ENCODE measurements around the gene INPP5A.

INPP5A gene

GRCh38 chr10:132681858-132682755 lies 144.5 kb downstream of the INPP5A start:
- no peak for FAIRE-seq

- FAIRE-seq = no peak
Measured at GRCh38 chr10:132684164-132684891, 146.7 kb downstream of the INPP5A start.

- no peak for FAIRE-seq
Measured at GRCh38 chr10:132685101-132685891, 147.7 kb downstream of the INPP5A start.

GRCh38 chr10:132685921-132686680 lies 148.5 kb downstream of the INPP5A start:
- no peak for FAIRE-seq

GRCh38 chr10:132687181-132687892 lies 149.8 kb downstream of the INPP5A start:
- no peak for FAIRE-seq

DNA sequence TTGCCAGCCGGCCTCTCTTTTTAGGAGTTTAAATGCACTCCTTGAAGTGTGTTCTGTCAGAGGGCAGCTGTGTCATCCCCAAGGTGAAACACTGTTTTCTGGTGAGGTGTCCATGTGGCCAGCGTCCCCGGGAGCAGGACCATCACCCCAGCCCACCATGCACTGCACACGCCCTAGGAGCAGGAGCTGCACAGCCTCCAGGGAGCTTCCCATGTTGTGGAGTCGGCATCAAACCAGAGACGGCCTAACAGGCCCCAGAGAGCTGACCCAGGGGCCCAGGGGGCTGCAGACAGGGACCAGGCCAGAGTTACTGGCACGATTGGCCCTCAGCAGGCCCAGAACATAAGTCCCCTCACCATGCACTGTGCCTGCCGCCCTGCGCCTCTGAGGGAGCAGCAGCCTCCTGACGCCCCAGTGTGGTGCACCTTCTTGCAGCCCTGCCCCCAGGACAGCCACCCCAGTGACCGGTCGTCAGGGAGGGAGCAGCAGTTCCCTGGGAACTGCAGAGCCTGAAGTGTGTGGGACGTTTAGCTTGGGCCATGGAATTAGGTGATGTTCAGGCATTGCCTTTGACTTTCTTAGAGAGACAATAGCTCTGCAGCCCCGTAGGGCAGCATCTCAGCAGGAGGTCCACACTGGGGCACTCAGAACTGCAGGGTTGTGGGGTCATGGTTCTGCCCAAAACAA lies 150.4 kb downstream of the INPP5A start:
- FAIRE-seq = no peak

DNA sequence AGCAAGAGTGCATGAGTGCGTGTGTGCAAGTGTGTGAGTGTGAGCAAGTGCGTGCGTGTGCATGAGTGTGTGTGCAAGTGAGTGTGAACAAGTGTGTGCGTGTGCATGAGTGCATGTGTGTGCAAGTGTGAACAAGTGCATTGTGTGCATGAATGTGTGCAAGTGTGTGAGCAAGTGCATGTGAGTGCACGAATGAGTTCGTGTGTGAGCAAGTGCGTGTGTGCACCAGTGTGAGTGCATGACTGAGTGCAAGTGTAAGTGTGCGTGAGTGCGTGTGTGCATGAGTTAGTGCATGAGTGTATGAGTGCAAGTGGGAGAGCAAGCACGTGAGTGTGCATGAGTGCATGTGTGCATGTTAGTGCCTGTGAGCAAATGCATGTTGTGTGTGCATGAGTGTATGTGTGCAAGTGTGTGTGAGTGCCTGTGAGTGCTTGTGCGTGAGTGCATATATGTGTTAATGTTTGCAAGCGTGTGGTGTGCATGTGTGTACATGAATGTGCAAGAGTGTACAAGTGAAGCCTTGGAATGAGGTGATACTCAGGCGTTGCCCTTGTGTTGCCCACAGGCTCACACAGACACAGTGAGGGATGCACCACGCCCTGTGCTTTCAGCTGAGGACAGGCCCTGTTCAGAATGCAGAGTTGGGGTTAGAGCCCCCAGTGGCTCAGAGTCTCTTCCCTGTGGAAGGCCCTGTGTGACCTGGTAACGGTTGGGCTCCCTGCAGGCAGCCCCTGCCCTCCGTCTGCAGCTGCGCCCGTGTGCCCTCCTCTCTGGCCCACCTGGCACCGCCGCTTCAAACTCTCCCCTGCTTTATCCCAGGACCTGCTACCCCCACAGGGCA lies 151.2 kb downstream of the INPP5A start:
- FAIRE-seq = no peak

- FAIRE-seq = no peak
Measured at GRCh38 chr10:132689721-132690360, 152.3 kb downstream of the INPP5A start.

- no peak for FAIRE-seq
Measured at GRCh38 chr10:132690401-132690800, 152.8 kb downstream of the INPP5A start.

GRCh38 chr10:132690821-132691610 lies 153.4 kb downstream of the INPP5A start:
- no peak for FAIRE-seq

GRCh38 chr10:132691711-132692153 lies 154.1 kb downstream of the INPP5A start:
- no peak for FAIRE-seq

DNA sequence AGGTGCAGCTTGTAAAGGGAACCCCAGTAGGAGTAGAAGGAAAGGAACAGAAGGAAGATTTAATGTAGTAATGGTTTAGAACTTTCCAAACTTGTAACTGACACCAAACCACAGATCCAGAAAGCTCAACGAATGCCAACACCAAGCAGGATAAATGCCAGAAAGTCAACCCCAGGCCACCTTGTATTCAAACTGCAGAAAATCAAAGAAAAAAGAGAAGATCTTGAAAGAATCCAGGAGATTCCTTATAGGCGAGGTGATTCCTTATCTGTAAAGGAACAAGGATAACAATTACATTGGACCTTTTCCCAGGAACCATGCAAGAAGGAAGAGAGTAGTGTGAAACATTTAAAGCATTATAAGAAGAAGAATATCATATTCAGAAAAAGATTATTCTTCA lies 154.7 kb downstream of the INPP5A start:
- FAIRE-seq = no peak

DNA sequence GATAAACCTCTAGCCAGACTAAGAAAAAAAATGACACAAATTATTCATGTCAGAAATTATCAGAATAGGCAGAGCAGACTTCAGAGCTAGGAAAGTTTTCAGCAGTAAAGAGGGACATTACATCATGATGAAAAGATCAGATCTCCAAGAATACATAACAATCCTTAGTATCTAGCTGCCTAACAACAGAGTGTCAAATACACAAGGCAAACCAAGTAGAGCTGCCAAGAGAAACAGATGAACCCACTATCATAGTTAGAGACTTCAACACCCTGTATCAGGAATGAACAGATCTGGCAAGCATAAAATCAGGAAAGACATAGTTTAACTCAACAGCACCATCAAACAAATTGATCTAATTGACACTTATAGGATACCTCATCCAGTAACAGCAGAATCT lies 156.1 kb downstream of the INPP5A start:
- no peak for FAIRE-seq

DNA sequence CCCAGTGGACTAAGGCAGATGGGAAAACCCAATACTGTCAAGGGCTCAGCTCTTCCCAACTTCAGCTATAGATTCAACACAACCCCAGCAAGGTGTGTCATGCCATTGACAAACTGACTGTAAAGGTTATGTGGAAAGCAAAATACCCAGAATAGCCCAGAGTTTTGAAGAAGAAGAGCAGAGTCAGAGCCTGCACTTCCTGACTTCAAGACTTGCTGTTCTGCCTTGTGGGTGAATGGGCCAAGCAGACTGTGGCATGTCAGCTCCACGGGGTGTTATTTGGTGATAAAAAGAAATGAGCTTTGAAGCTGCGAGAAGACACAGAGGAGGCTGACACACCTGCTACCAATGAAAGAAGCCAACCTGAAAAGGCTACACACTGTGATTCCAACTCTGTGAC lies 158.6 kb downstream of the INPP5A start:
- FAIRE-seq = no peak

DNA sequence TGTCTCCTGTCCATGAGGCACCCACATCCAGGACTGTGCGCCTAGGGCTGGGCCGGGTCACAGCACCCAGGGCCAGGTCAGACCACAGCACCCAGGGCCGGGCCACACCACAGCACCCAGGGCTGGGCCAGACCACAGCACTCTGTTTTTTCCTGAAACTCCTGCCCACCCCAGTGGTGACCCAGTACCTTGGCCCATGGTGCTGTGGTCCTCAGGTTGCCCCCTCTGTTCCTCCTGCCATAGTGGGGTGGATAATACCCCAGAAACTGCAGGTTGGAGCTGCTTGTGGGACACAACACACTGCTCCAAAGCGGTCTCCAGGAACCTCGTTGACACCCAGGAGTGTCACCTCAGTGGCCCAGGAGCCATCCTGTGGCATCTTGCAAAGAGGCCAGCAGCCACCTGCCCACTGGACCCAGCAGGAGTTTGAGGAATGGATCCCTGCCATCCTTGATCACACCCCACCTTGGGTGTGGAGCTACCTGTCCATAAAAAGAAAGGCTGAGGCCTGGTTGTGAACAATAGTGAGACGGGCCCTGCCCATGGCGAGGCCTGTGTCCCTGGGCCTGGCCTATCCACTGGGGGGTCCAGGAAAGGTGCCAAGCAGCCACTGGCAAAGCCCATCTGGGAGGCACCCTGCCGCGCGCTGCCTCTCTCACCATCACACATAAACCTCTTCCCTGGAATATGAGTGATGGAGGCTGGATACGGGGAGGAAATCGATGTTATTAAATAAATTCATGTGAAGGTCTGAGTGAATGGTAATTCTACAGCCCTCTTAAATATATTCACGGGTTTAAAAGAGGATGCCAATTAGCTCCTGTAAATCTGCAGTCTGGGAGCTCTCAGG lies 159.4 kb downstream of the INPP5A start:
- no peak for FAIRE-seq

- FAIRE-seq = no peak
Measured at GRCh38 chr10:132697578-132698200, 160.1 kb downstream of the INPP5A start.

DNA sequence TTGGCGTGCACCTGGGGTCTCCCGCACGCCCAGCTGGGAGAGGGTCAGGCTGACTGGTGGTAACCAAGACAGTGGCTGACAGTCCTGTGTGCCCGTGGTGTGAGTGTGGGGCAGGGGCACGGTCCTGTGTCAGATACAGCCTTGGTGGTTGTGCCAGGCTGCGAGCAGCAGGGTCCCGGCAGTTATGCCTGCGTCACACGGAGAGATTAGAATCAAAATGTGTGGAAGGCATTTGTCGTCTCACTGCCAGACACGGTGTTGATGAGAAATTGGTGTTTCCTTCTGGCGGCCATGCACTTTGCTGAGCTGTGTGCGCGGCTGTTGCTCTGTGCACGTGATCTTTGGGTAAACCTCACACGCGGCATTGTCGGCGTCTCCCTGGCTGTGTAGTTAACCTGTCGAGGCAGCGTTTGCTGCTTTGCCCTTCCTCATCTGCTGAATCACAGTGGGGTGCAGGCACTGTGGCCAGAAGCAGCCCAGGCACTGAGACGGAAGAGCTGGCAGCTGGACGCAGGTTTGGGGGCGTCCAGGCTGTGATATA lies 160.7 kb downstream of the INPP5A start:
- FAIRE-seq = no peak
